GM23248 (cell line): Measurements from ENCODE around the gene USP20. TPM values are rescaled to one million over a fixed set of nuclear protein-coding genes. Genes with fewer than 3 reads are reported as not detected.

ENCODE experiments used
- DNase-seq: peaks from one replicate; pipeline ENCODE4 v3.0.0-alpha.2; 2015
- H2AFZ ChIP-seq: fragments of 200-600 bp; sonication (generic); 2 replicates; pipeline ENCODE4 v1.6.1; 2016; ENCODE audit warnings: antibody characterized with exemption
- H3F3A ChIP-seq: fragments of 200-600 bp; sonication (generic); 2 replicates; pipeline ENCODE4 v1.6.1; 2016; ENCODE audit warnings: mild to moderate bottlenecking, antibody characterized with exemption, mixed run types; ENCODE audit not compliant: insufficient read depth
- H3K27ac ChIP-seq: fragments of 200-600 bp; sonication (generic); 2 replicates; pipeline ENCODE4 v1.5.1; 2016; ENCODE audit warnings: mild to moderate bottlenecking
- H3K27me3 ChIP-seq: fragments of 200-600 bp; sonication (generic); replicated peaks from 2 replicates; pipeline ENCODE4 v1.6.1; 2016; ENCODE audit warnings: mild to moderate bottlenecking; ENCODE audit not compliant: insufficient read depth
- H3K36me3 ChIP-seq: fragments of 200-600 bp; sonication (generic); 2 replicates; pipeline ENCODE4 v1.6.1; 2016; ENCODE audit warnings: low read depth, mild to moderate bottlenecking
- H3K4me1 ChIP-seq: fragments of 200-600 bp; sonication (generic); 2 replicates; pipeline ENCODE4 v1.6.1; 2016; ENCODE audit warnings: mild to moderate bottlenecking; ENCODE audit not compliant: insufficient read depth
- H3K4me2 ChIP-seq: fragments of 200-600 bp; sonication (generic); one replicate; pipeline ENCODE4 v1.6.1; 2016; ENCODE audit warnings: mild to moderate bottlenecking; ENCODE audit not compliant: unreplicated experiment
- H3K4me3 ChIP-seq: fragments of 200-600 bp; sonication (generic); 2 replicates; pipeline ENCODE4 v1.5.1; 2016; ENCODE audit warnings: mild to moderate bottlenecking
- H3K79me2 ChIP-seq: fragments of 200-600 bp; sonication (generic); 2 replicates; pipeline ENCODE4 v1.6.1; 2016; ENCODE audit warnings: mild to moderate bottlenecking; ENCODE audit not compliant: insufficient read depth
- H3K9ac ChIP-seq: fragments of 200-600 bp; sonication (generic); 2 replicates; pipeline ENCODE4 v1.6.1; 2016; ENCODE audit warnings: mild to moderate bottlenecking
- H3K9me2 ChIP-seq: fragments of 200-600 bp; sonication (generic); 2 replicates; pipeline ENCODE4 v1.6.1; 2016; ENCODE audit warnings: mixed run types, mild to moderate bottlenecking, moderate library complexity; ENCODE audit not compliant: insufficient read depth
- H3K9me3 ChIP-seq: fragments of 200-600 bp; sonication (generic); one replicate; pipeline ENCODE4 v1.6.1; 2017; ENCODE audit warnings: low read depth
- H4K20me1 ChIP-seq: fragments of 200-600 bp; sonication (generic); 2 replicates; pipeline ENCODE4 v1.6.0; 2016; ENCODE audit not compliant: insufficient read depth
- EZH2 ChIP-seq: fragments of 200-600 bp; sonication (generic); IDR thresholded peaks from 2 replicates; pipeline ENCODE4 v1.6.1; 2018; ENCODE audit warnings: antibody characterized with exemption, mild to moderate bottlenecking; ENCODE audit not compliant: insufficient read depth, poor library complexity, severe bottlenecking
- EZH2phosphoT487 ChIP-seq: fragments of 200-600 bp; sonication (generic); IDR thresholded peaks from 2 replicates; pipeline ENCODE4 v1.6.1; 2018; ENCODE audit warnings: antibody characterized with exemption, moderate library complexity, mild to moderate bottlenecking, low read depth; ENCODE audit not compliant: insufficient read depth
- WGBS, 2 experiments: methylation state at CpG; one replicate each; pipeline ENCODE4 v1.1.6; 2015 to 2017; ENCODE audit warnings: low lambda C conversion rate in 2 of 2, low coverage in 1 of 2; ENCODE audit errors: missing lambda C conversion rate in 2 of 2; 5-methylcytosine and 5-hydroxymethylcytosine counted together
- in situ Hi-C: fragments of 300-500 bp; cut with MboI; formaldehyde crosslinking; loops from 2 replicates; pipeline ENCODE4 v1.15.0; 2020
- microRNA-seq: library from miRNA; unstranded; fragments of <30 nt; microRNA quantifications from one replicate; pipeline ENCODE4, GENCODE V29; 2016; ENCODE audit warnings: borderline number of aligned reads
- polyA plus RNA-seq: library from polyadenylated mRNA; unstranded; fragments of >200 nt; fragmentation: Nextera tagmentation; extraction: Ambion mirVana; gene quantifications from 2 replicates; pipeline ENCODE4 v1.2.1, GENCODE V29; 2016
- small RNA-seq: library from RNA; depleted of rRNA; stranded (forward); fragments of <200 nt; gene quantifications from one replicate; pipeline ENCODE3, GENCODE V24; 2014; ENCODE audit warnings: low read depth, low replicate concordance
- total RNA-seq: library from RNA; depleted of rRNA; stranded (reverse); fragments of >200 nt; shearing (Covaris generic); gene quantifications from 2 replicates; pipeline ENCODE4 v1.2.3, GENCODE V29; 2014; rRNA removed

The USP20 gene
- total and polyA plus RNA-seq, 2 experiments from 2014 or later, result 10.3 to 15.8 TPM

DNA sequence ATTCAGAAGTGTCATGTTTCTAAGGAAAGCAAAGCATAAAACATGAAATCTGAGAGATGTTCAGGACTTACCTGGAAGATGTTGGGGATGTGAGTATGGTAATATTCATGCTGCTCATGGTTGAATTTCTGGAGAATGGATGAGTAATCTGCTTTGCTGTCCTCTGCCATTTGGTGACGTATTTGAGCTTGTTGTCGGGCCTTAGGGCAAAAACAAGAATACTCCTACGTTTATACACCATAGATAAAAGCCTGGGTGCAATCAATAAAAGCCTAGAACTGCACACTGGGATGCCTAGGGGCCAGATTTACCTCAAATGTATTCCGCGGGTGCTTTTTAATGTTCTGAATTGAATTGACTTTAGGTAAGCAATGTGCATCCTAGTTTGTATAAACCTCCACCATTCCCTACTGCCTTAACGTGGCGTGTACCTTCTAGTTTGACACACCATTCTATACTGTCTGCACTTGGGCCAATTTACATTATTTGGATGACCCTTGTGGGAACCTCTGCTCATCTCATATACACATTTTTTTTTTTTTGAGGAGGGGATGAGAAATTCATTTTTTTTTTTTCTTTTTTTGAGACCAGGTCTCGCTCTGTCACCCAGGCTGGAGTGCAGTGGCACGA is 94.4 kb downstream of the USP20 start:
- H3K4me1 ChIP-seq, result peaks cover 31% of the 10 kb centered on the region
- peak; percentile 60 for DNase-seq

GRCh38 chr9:129930743-129931142 is 95.5 kb downstream of the USP20 start:
- Histone ChIP-seq H3K4me2 (no peak overlapping the region), H3K36me3 (peaks cover 6% of the 10 kb centered on the region; the same call in 1 of the 2 replicates), H3K9me3 (no peaks in the 10 kb centered on the region), H3K9me2 (no peaks in the 10 kb centered on the region), H2AFZ (no peak overlapping the region), H3K4me3 (no peak overlapping the region), H3K9ac (no peak overlapping the region), H3F3A (peaks cover 30% of the 10 kb centered on the region), H3K4me1 (peaks cover 37% of the 10 kb centered on the region), H4K20me1 (no peaks in the 10 kb centered on the region), H3K27ac (no peak overlapping the region), H3K79me2 (no peaks in the 10 kb centered on the region; the same call in 1 of the 2 replicates), H3K27me3 (no peaks in the 10 kb centered on the region)
- TF ChIP-seq EZH2 (no peak), EZH2phosphoT487 (no peak)
- in situ Hi-C loops, result no loop called here
- no peak for DNase-seq
- 97 to 98% methylated on average over 2 of the region's 2 CpGs for WGBS, 2 experiments

More for the DNA sequence above, 94.4 kb downstream of the USP20 start:
- peaks cover 30% of the 10 kb centered on the region for H3F3A ChIP-seq
- no peak overlapping the region for H2AFZ ChIP-seq
- in situ Hi-C loops, result no loop called here
- 84 to 86% methylated on average over 9 of the region's 9 CpGs for WGBS, 2 experiments
- H4K20me1 ChIP-seq, result no peaks in the 10 kb centered on the region
- H3K36me3 ChIP-seq, result peaks cover 8% of the 10 kb centered on the region; the same call in 1 of the 2 replicates
- no peaks in the 10 kb centered on the region for H3K9me3 ChIP-seq
- no peak overlapping the region for H3K27ac ChIP-seq
- H3K4me2 ChIP-seq, result no peak overlapping the region
- H3K9ac ChIP-seq, result no peak overlapping the region
- no peak for TF ChIP-seq EZH2phosphoT487
- TF ChIP-seq EZH2, result no peak
- no peaks in the 10 kb centered on the region for H3K27me3 ChIP-seq
- no peaks in the 10 kb centered on the region; the same call in 1 of the 2 replicates for H3K79me2 ChIP-seq
- H3K9me2 ChIP-seq, result no peaks in the 10 kb centered on the region
- no peak overlapping the region for H3K4me3 ChIP-seq

Small RNA genes within 50 kb of the gene (microRNA-seq; reads per million reads assigned to microRNA genes)
- not detected for gene MIR6855

Small RNA genes within 50 kb of the gene (small RNA-seq; reads per million reads assigned to genes)
- not detected for gene MIR6855

Other genes starting within 250 kb of the USP20 start
- gene C9orf50, start 214.4 kb upstream of the USP20 start, total RNA-seq, result 0.32 TPM in 1 of 2 replicates, not detected in the other
- gene C9orf50, start 214.4 kb upstream of the USP20 start, polyA plus RNA-seq, result 0.23 and 0.56 TPM in 2 replicates
- gene NTMT1, start 209.3 kb upstream of the USP20 start, total RNA-seq, result 32.6 and 44.5 TPM in 2 replicates
- 115 TPM in 2 replicates for gene NTMT1, start 209.3 kb upstream of the USP20 start, polyA plus RNA-seq
- gene ASB6, start 193.3 kb upstream of the USP20 start, total RNA-seq, result 22.9 and 24.9 TPM in 2 replicates
- 24.1 and 24.4 TPM in 2 replicates for gene ASB6, start 193.3 kb upstream of the USP20 start, polyA plus RNA-seq
- 145 and 169 TPM in 2 replicates for gene PRRX2, start 169.8 kb upstream of the USP20 start, total RNA-seq
- 137 and 141 TPM in 2 replicates for gene PRRX2, start 169.8 kb upstream of the USP20 start, polyA plus RNA-seq
- gene PTGES, start 82.4 kb upstream of the USP20 start, total RNA-seq, result 8.3 and 12.6 TPM in 2 replicates
- 22.0 and 22.4 TPM in 2 replicates for gene PTGES, start 82.4 kb upstream of the USP20 start, polyA plus RNA-seq
- 47.6 and 55.1 TPM in 2 replicates for gene TOR1B, start 32.3 kb upstream of the USP20 start, total RNA-seq
- 34.5 and 37.9 TPM in 2 replicates for gene TOR1B, start 32.3 kb upstream of the USP20 start, polyA plus RNA-seq
- gene TOR1A, start 11.3 kb upstream of the USP20 start, total RNA-seq, result 63.6 and 73.6 TPM in 2 replicates
- gene TOR1A, start 11.3 kb upstream of the USP20 start, polyA plus RNA-seq, result 101 and 102 TPM in 2 replicates
- gene C9orf78, start 183 bp upstream of the USP20 start, total RNA-seq, result 46.8 and 66.0 TPM in 2 replicates
- gene C9orf78, start 183 bp upstream of the USP20 start, polyA plus RNA-seq, result 79.7 and 80.7 TPM in 2 replicates
- 18.8 and 22.6 TPM in 2 replicates for gene FNBP1, start 207.7 kb downstream of the USP20 start, total RNA-seq
- gene FNBP1, start 207.7 kb downstream of the USP20 start, polyA plus RNA-seq, result 17.8 TPM in 2 replicates
- gene GPR107, start 218.4 kb downstream of the USP20 start, total RNA-seq, result 18.9 and 22.9 TPM in 2 replicates
- gene GPR107, start 218.4 kb downstream of the USP20 start, polyA plus RNA-seq, result 8.0 and 8.5 TPM in 2 replicates